Vagina (tissue), 2 donors: ENCODE data around the gene TRIM26.

ENCODE experiments used
- POLR2A ChIP-seq, 2 donors: fragments of 450-650 bp; IDR thresholded peaks; one replicate each; pipeline ENCODE4 v1.6.1; 2017; ENCODE audit warnings: antibody characterized with exemption in 2 of 2, mild to moderate bottlenecking in 2 of 2, moderate library complexity in 2 of 2
- POLR2AphosphoS5 ChIP-seq, 2 donors: sonication (generic); formaldehyde crosslinking; IDR thresholded peaks; one replicate each; pipeline ENCODE4 v1.9.0; 2017; ENCODE audit warnings: antibody characterized with exemption in 2 of 2, mild to moderate bottlenecking in 2 of 2, low read depth in 1 of 2; ENCODE audit not compliant: insufficient read depth in 1 of 2
- TF ChIP-seq, protein P1 (sequence below), 3 experiments: fragments of 450-650 bp in 2 of 3; fragments of 200-600 bp in 1 of 3; sonication (generic) in 1 of 3; IDR thresholded peaks; one replicate each; pipeline ENCODE4 v1.5.1; 2017 to 2019; ENCODE audit warnings: antibody characterized with exemption in 3 of 3, mild to moderate bottlenecking in 2 of 3, moderate library complexity in 2 of 3

DNA sequence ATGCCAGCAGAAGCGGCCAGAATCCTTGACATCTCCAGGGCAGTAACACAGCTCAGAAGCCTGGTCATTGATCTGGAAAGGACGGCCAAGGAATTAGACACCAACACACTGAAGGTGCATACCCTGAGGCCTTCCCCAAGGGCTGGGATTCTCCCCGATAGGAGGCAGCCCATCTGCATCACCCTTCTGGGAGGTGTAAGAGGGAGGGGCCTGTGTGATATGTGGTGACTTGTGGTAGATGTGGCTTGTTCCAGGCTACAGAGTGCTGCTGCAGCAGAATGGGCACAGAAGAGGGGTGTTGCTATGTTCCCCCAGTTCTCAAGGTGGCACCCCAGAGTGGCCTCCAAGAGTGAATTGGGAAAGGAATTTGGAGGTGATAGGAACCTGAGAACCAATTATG, 66.1 kb downstream of the TRIM26 start:
- TF ChIP-seq, protein P1, sequence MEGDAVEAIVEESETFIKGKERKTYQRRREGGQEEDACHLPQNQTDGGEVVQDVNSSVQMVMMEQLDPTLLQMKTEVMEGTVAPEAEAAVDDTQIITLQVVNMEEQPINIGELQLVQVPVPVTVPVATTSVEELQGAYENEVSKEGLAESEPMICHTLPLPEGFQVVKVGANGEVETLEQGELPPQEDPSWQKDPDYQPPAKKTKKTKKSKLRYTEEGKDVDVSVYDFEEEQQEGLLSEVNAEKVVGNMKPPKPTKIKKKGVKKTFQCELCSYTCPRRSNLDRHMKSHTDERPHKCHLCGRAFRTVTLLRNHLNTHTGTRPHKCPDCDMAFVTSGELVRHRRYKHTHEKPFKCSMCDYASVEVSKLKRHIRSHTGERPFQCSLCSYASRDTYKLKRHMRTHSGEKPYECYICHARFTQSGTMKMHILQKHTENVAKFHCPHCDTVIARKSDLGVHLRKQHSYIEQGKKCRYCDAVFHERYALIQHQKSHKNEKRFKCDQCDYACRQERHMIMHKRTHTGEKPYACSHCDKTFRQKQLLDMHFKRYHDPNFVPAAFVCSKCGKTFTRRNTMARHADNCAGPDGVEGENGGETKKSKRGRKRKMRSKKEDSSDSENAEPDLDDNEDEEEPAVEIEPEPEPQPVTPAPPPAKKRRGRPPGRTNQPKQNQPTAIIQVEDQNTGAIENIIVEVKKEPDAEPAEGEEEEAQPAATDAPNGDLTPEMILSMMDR (IDR thresholded peaks at IDR 0.05), result no peak
- TF ChIP-seq POLR2AphosphoS5 (IDR thresholded peaks at IDR 0.05; ENCODE audit: insufficient read depth in 1 of 2, low read depth in 1 of 2) (no peak), POLR2A (IDR thresholded peaks at IDR 0.05) (no peak)
